HepG2 (cell line): ENCODE measurements around the gene KRT16. TPM values are rescaled to one million over a fixed set of nuclear protein-coding genes. Genes with fewer than 3 reads are reported as not detected.

ENCODE experiments used
- ATAC-seq: fragments of 200-7000 bp; cut with Tn5 transposase; 3 replicates; pipeline ENCODE4 v1.9.1; 2020; ENCODE audit warnings: mild to moderate bottlenecking, moderate library complexity
- BruUV-seq: library from RNA; stranded (reverse); fragments of 400-500 nt; replicated peaks from 2 replicates; lab custom pipeline; 2021; lab: Mats Ljungman, UMichigan
- CTCF ChIA-PET: fragments of 300-600 bp; formaldehyde crosslinking; extraction: SDS; loops from one replicate; lab custom pipeline; 2021; ENCODE audit warnings: low total read pairs, inconsistent platforms, low intra/inter-chr PET ratio; lab: Yijun Ruan, JAX
- POLR2A ChIA-PET: fragments of 350-600 bp; sonication (Branson Sonifier 250); formaldehyde crosslinking; loops from one replicate; lab custom pipeline; 2020; ENCODE audit warnings: antibody characterized with exemption, inconsistent platforms; lab: Yijun Ruan, JAX
- DNase-seq: peaks from one replicate; pipeline ENCODE4 v3.0.0-alpha.2; 2015; ENCODE audit warnings: low spot score
- FAIRE-seq: peaks from 3 replicates; lab custom pipeline; 2011; peaks lifted over from hg19 to GRCh38; lab: Jason Lieb, UNC
- H2AFZ ChIP-seq: one replicate; pipeline ENCODE4 v1.6.1; 2011; ENCODE audit warnings: low read length, inconsistent platforms
- H3K27ac ChIP-seq: fragments of 300-600 bp; 3 replicates; pipeline ENCODE4 v1.8.0; 2011; ENCODE audit warnings: mixed run types, mild to moderate bottlenecking, mixed read lengths, low read length, inconsistent platforms; ENCODE audit not compliant: insufficient read depth; ENCODE audit errors: extremely low read length
- H3K27me3 ChIP-seq, 2 experiments: fragments of 200-600 bp in 1 of 2; 2 replicates in 1 of 2; 3 replicates in 1 of 2; pipeline versions ENCODE4 v1.6.0 to v1.8.0; 2011; ENCODE audit warnings: low read length in 2 of 2, mild to moderate bottlenecking in 2 of 2, moderate library complexity in 2 of 2, inconsistent platforms in 1 of 2; ENCODE audit not compliant: insufficient read depth in 2 of 2, control insufficient read depth in 1 of 2
- H3K36me3 ChIP-seq, 2 experiments: fragments of 200-600 bp in 1 of 2; replicated peaks in 1 of 2; 2 replicates in 1 of 2; 3 replicates in 1 of 2; pipeline versions ENCODE4 v1.5.1 to v1.8.0; 2011; ENCODE audit warnings: low read length in 2 of 2, inconsistent platforms in 1 of 2; ENCODE audit not compliant: insufficient read depth in 2 of 2, control insufficient read depth in 1 of 2
- H3K4me1 ChIP-seq: 2 replicates; pipeline ENCODE4 v1.5.1; 2012; ENCODE audit warnings: low read length, inconsistent platforms; ENCODE audit not compliant: insufficient read depth
- H3K4me2 ChIP-seq: 2 replicates; pipeline ENCODE4 v1.6.0; 2011; ENCODE audit warnings: low read depth, low read length, inconsistent platforms
- H3K4me3 ChIP-seq, 3 experiments: fragments of 200-600 bp in 1 of 3; sonication (generic), shearing (Covaris generic) in 1 of 3; replicated peaks in 1 of 3; 2 replicates each; pipeline ENCODE4 v1.5.1; 2011 to 2016; ENCODE audit warnings: low read length in 3 of 3, inconsistent platforms in 2 of 3, low read depth in 2 of 3, mild to moderate bottlenecking in 2 of 3, control low read depth in 1 of 3, mixed read lengths in 1 of 3; ENCODE audit not compliant: insufficient read depth in 1 of 3
- H3K79me2 ChIP-seq: one replicate; pipeline ENCODE4 v1.6.1; 2011; ENCODE audit warnings: low read length, inconsistent platforms; ENCODE audit not compliant: insufficient read depth
- H3K9ac ChIP-seq: 2 replicates; pipeline ENCODE4 v1.6.0; 2011; ENCODE audit warnings: mild to moderate bottlenecking, low read depth, low read length, inconsistent platforms; ENCODE audit not compliant: insufficient read depth
- H3K9me3 ChIP-seq: 2 replicates; pipeline ENCODE4 v1.5.1; 2012; ENCODE audit warnings: mild to moderate bottlenecking, low read length
- H4K20me1 ChIP-seq: 2 replicates; pipeline ENCODE4 v1.6.0; 2011; ENCODE audit warnings: inconsistent platforms, mild to moderate bottlenecking, low read length, moderate library complexity; ENCODE audit not compliant: insufficient read depth
- CSRNP1 ChIP-seq: sonication (generic); formaldehyde crosslinking; IDR thresholded peaks from 2 replicates; pipeline ENCODE4 v1.8.1; 2023; ENCODE audit warnings: mild to moderate bottlenecking, missing genetic modification reagents
- HIVEP1 ChIP-seq: sonication (generic); formaldehyde crosslinking; IDR thresholded peaks from 2 replicates; pipeline ENCODE4 v1.4.0; 2020; ENCODE audit warnings: mild to moderate bottlenecking, missing genetic modification reagents
- MLXIP ChIP-seq: sonication (generic); formaldehyde crosslinking; IDR thresholded peaks from 2 replicates; pipeline ENCODE4 v1.9.0; 2021; ENCODE audit warnings: missing genetic modification reagents, borderline replicate concordance
- PRDM10 ChIP-seq: sonication (generic); formaldehyde crosslinking; IDR thresholded peaks from 2 replicates; pipeline ENCODE4 v1.4.0; 2020; ENCODE audit warnings: low read depth, missing genetic modification reagents
- REPIN1 ChIP-seq: sonication (generic); formaldehyde crosslinking; IDR thresholded peaks from 2 replicates; pipeline ENCODE4 v1.8.0; 2022; ENCODE audit warnings: missing genetic modification reagents, low read depth, mild to moderate bottlenecking, borderline replicate concordance
- SETDB1 ChIP-seq: sonication (generic); formaldehyde crosslinking; IDR thresholded peaks from 2 replicates; pipeline ENCODE4 v1.5.1; 2020; ENCODE audit warnings: missing genetic modification reagents, mild to moderate bottlenecking, borderline replicate concordance
- SP140L ChIP-seq: sonication (generic); formaldehyde crosslinking; IDR thresholded peaks from 2 replicates; pipeline ENCODE4 v1.4.0; 2020; ENCODE audit warnings: missing genetic modification reagents, borderline replicate concordance
- ZNF232 ChIP-seq: sonication (generic); formaldehyde crosslinking; IDR thresholded peaks from 2 replicates; pipeline ENCODE4 v1.4.0; 2020; ENCODE audit warnings: missing genetic modification reagents, borderline replicate concordance
- ZNF7 ChIP-seq: IDR thresholded peaks from 2 replicates; pipeline ENCODE4 v1.6.1; 2016; ENCODE audit warnings: missing biosample characterization, missing genetic modification reagents
- WGBS: methylation state at CpG from one replicate; pipeline ENCODE4 v1.1.6; 2017; ENCODE audit warnings: low lambda C conversion rate; 5-methylcytosine and 5-hydroxymethylcytosine counted together
- in situ Hi-C: cut with HindIII; loops from 2 replicates; pipeline ENCODE4 v1.10.0; 2017; ENCODE audit warnings: low pct_unique_long_range_greater_than_20kb; ENCODE audit not compliant: extremely low pct_ligation_motif_present
- intact Hi-C: fragments of 100-400 bp; cut with micrococcal nuclease; formaldehyde crosslinking; loops from one replicate; pipeline ENCODE4 v1.10.0; 2022; ENCODE audit not compliant: unreplicated experiment
- polyA plus RNA-seq, 8 experiments: library from polyadenylated mRNA; depleted of rRNA in 3 of 8; stranded (reverse) in 7 of 8; unstranded in 1 of 8; fragments of >200 nt; fragmentation: Illumina TruSeq in 4 of 8; extraction: Trizol in 4 of 8; gene quantifications; 2 replicates each; pipeline versions ENCODE4 v1.2.1 to v1.2.3, GENCODE V29; 2011 to 2016; ENCODE audit warnings: low read depth in 4 of 8, missing spikeins in 1 of 8, mixed read lengths in 1 of 8; ENCODE audit not compliant: insufficient read depth in 1 of 8
- total RNA-seq, 5 experiments: library from RNA; depleted of rRNA; stranded (reverse); fragments of >200 nt; fragmentation: Illumina TruSeq; extraction: Trizol; gene quantifications; 2 replicates each; pipeline ENCODE4 v1.2.3, GENCODE V29; 2016; ENCODE audit warnings: low read depth in 1 of 5

Gene KRT16
- total and polyA plus RNA-seq, 2 of the 13 experiments (the other 11 are each of a cell fraction or from before 2014, with no cell fraction given), result not detected

GRCh38 chr17:41625602-41626001 lies 13.0 kb upstream of the KRT16 start:
- BruUV-seq, result no TSS peak
- in situ Hi-C loops, result no loop called here
- TF ChIP-seq SP140L (CRISPR knock-in tag) (no peak), PRDM10 (CRISPR knock-in tag) (no peak), SETDB1 (CRISPR knock-in tag) (no peak), ZNF232 (no peak), CSRNP1 (CRISPR knock-in tag) (no peak), HIVEP1 (no peak), ZNF7 (no peak), REPIN1 (no peak), MLXIP (CRISPR knock-in tag) (no peak)

More at GRCh38 chr17:41625602-41626001, 13.0 kb upstream of the KRT16 start:
- Histone ChIP-seq H3K27me3 (peaks cover 9 to 47% of the 10 kb centered on the region in 2 experiments; a peak in 4 of 5 replicates), H3K36me3 (no peaks in the 10 kb centered on the region), H3K79me2 (no peaks in the 10 kb centered on the region), H3K4me1 (no peaks in the 10 kb centered on the region; the same call in 1 of the 2 replicates), H3K9me3 (no peaks in the 10 kb centered on the region), H4K20me1 (no peaks in the 10 kb centered on the region), H3K27ac (no peak overlapping the region), H3K4me3 (no peak overlapping the region), H2AFZ (no peak overlapping the region), H3K4me2 (no peak overlapping the region), H3K9ac (no peak overlapping the region)
- CTCF ChIA-PET, result no interaction called here
- intact Hi-C loops, result no loop called here
- DNase-seq (no peak), ATAC-seq (no peak), FAIRE-seq (no peak)
- POLR2A ChIA-PET, result no interaction called here
- 31% methylated on average over 14 of the region's 16 CpGs for WGBS
